Measurements from ENCODE around the gene GSTM4. TPM values are rescaled to one million over a fixed set of nuclear protein-coding genes. Genes with fewer than 3 reads are reported as not detected.
A peak's percentile ranks its signal among the peaks of the same experiment; 100 is the strongest.

GSTM4 gene
- total RNA-seq, 2 experiments from 2014 or later, result 18.1 to 20.6 TPM

GRCh38 chr1:109619576-109620400, 36.1 kb upstream of the GSTM4 start, which contains the start of the genes AMPD2 and GNAT2:
TSS of gene AMPD2 (plus strand) at chr1:109619837. CDS start at chr1:109621176, 1,339 bp downstream.
TSS of gene GNAT2 (minus strand) at chr1:109619616. CDS start at chr1:109612870, 6,746 bp downstream.
- ATAC-seq, result peak; percentile 40
- peak within 1 kb of the TSS; percentile 97 for H3K4me3 Mint-ChIP-seq
- H3K27ac Mint-ChIP-seq, result peak within 1 kb of the TSS; percentile 97
- no peaks in the 10 kb centered on the region for H3K9me3 Mint-ChIP-seq (ENCODE audit: low read depth)
- peaks cover 63% of the 10 kb centered on the region for H3K4me1 Mint-ChIP-seq
- POLR2A ChIA-PET, result interaction anchor here (1.3 to 2.3 kb wide), 4 partner anchors 20 to 110 kb away, joined by 3 to 13 read pairs (median 5); partner anchors contain the start of genes AMIGO1 and GNAI3
- no peaks in the 10 kb centered on the region for H3K27me3 Mint-ChIP-seq
- DNase-seq, result peak; percentile 88
- CTCF ChIA-PET, result interaction anchor here (0.6 to 3.4 kb wide), 11 partner anchors 8 to 718 kb away, joined by 3 to 27 read pairs (median 6); partner anchors contain the start of genes AHCYL1, CYB561D1 and GNAI3
- intact Hi-C loops (cut with DNase I, micrococcal nuclease), result loop anchor here (1.0 to 5.0 kb wide), 5 partner anchors 71 to 719 kb away; partner anchors contain the start of genes ATXN7L2 (in 1 of the 2), GNAI3 (in 1 of the 2) and RBM15 (in 1 of the 2)
- no peaks in the 10 kb centered on the region for H3K36me3 Mint-ChIP-seq (ENCODE audit: low read depth)

GRCh38 chr1:109620401-109620791, 35.5 kb upstream of the GSTM4 start:
- intact Hi-C loops (cut with DNase I, micrococcal nuclease), result loop anchor here (1.0 to 5.0 kb wide), 5 partner anchors 72 to 718 kb away; partner anchors contain the start of genes ATXN7L2 (in 1 of the 2), GNAI3 (in 1 of the 2) and RBM15 (in 1 of the 2)
- peaks cover 63% of the 10 kb centered on the region for H3K4me1 Mint-ChIP-seq
- H3K27me3 Mint-ChIP-seq, result no peaks in the 10 kb centered on the region
- ChIA-PET POLR2A (interaction anchor here (1.3 to 2.3 kb wide), 4 partner anchors 20 to 111 kb away, joined by 3 to 13 read pairs (median 5); partner anchors contain the start of genes AMIGO1 and GNAI3), CTCF (interaction anchor here (1.0 to 3.4 kb wide), 9 partner anchors 9 to 717 kb away, joined by 3 to 27 read pairs (median 7); partner anchors contain the start of genes AHCYL1, CYB561D1 and GNAI3)
- H3K4me3 Mint-ChIP-seq, result peak overlapping the region; percentile 97
- H3K36me3 Mint-ChIP-seq (ENCODE audit: low read depth), result peaks cover under 1% of the 10 kb centered on the region
- H3K9me3 Mint-ChIP-seq (ENCODE audit: low read depth), result no peaks in the 10 kb centered on the region
- peak overlapping the region; percentile 97 for H3K27ac Mint-ChIP-seq
- ATAC-seq (peak; percentile 5), DNase-seq (no peak)

- peak; percentile 99 for DNase-seq
- Mint-ChIP-seq H3K9me3 (ENCODE audit: low read depth) (no peaks in the 10 kb centered on the region), H3K4me1 (peaks cover 60% of the 10 kb centered on the region), H3K36me3 (ENCODE audit: low read depth) (peaks cover 3% of the 10 kb centered on the region), H3K4me3 (peak overlapping the region; percentile 97), H3K27ac (peak overlapping the region; percentile 97), H3K27me3 (no peaks in the 10 kb centered on the region)
- POLR2A ChIA-PET, result interaction anchor here (1.3 to 2.3 kb wide), 2 partner anchors 72 to 111 kb away, joined by 5 to 13 read pairs; partner anchors contain the start of genes AMIGO1 and GNAI3
- peak; percentile 86 for ATAC-seq
- CTCF ChIA-PET, result interaction anchor here (1.0 to 3.4 kb wide), 9 partner anchors 9 to 717 kb away, joined by 3 to 27 read pairs (median 7); partner anchors contain the start of genes AHCYL1, CYB561D1 and GNAI3
- intact Hi-C loops (cut with DNase I, micrococcal nuclease), result loop anchor here (1.0 to 5.0 kb wide), 9 partner anchors 35 to 718 kb away; partner anchors contain the start of genes GNAI3 (in 2 of the 2), AHCYL1 (in 1 of the 2), ATXN7L2 (in 1 of the 2) and GSTM4 (in 1 of the 2)
These were observed 35.0 kb upstream of the GSTM4 start for GRCh38 chr1:109620841-109621286.

GRCh38 chr1:109621379-109622136, 34.3 kb upstream of the GSTM4 start:
- peak overlapping the region; percentile 69 for H3K27ac Mint-ChIP-seq
- peaks cover 53% of the 10 kb centered on the region for H3K4me1 Mint-ChIP-seq
- ATAC-seq (no peak), DNase-seq (peak; percentile 56)
- CTCF ChIA-PET, result no interaction called here
- H3K9me3 Mint-ChIP-seq (ENCODE audit: low read depth), result no peaks in the 10 kb centered on the region
- H3K36me3 Mint-ChIP-seq (ENCODE audit: low read depth), result peaks cover 8% of the 10 kb centered on the region
- peak overlapping the region; percentile 97 for H3K4me3 Mint-ChIP-seq
- intact Hi-C loops (cut with DNase I, micrococcal nuclease), result loop anchor here (1.0 to 5.0 kb wide), 9 partner anchors 35 to 717 kb away; partner anchors contain the start of genes AHCYL1 (in 1 of the 2), ATXN7L2 (in 1 of the 2), GNAI3 (in 1 of the 2) and GSTM4 (in 1 of the 2)
- POLR2A ChIA-PET, result no interaction called here
- no peaks in the 10 kb centered on the region for H3K27me3 Mint-ChIP-seq

GRCh38 chr1:109622137-109622892, 33.6 kb upstream of the GSTM4 start:
- no peak for ATAC-seq
- peaks cover 46% of the 10 kb centered on the region for H3K4me1 Mint-ChIP-seq
- POLR2A ChIA-PET, result no interaction called here
- intact Hi-C loops (cut with DNase I, micrococcal nuclease), result loop anchor here in 1 of 2 experiments (5.0 kb wide), 1 partner anchor 140 kb away; the partner anchor contains the start of gene ATXN7L2
- H3K36me3 Mint-ChIP-seq (ENCODE audit: low read depth), result peaks cover 9% of the 10 kb centered on the region
- H3K9me3 Mint-ChIP-seq (ENCODE audit: low read depth), result no peaks in the 10 kb centered on the region
- no peak for DNase-seq
- H3K27ac Mint-ChIP-seq, result peak overlapping the region; percentile 69
- CTCF ChIA-PET, result interaction anchor here (1.5 to 2.4 kb wide), 2 partner anchors 14 to 139 kb away, joined by 4 to 14 read pairs; partner anchors contain the start of gene ATXN7L2
- no peaks in the 10 kb centered on the region for H3K27me3 Mint-ChIP-seq
- H3K4me3 Mint-ChIP-seq, result peak overlapping the region; percentile 97

- H3K27me3 Mint-ChIP-seq, result no peaks in the 10 kb centered on the region
- intact Hi-C loops (cut with DNase I, micrococcal nuclease), result loop anchor here in 1 of 2 experiments (5.0 kb wide), 1 partner anchor 141 kb away; the partner anchor contains the start of gene ATXN7L2
- peak overlapping the region; percentile 72 for H3K27ac Mint-ChIP-seq
- CTCF ChIA-PET, result interaction anchor here (1.5 to 2.4 kb wide), 2 partner anchors 14 to 139 kb away, joined by 4 to 14 read pairs; partner anchors contain the start of gene ATXN7L2
- H3K4me1 Mint-ChIP-seq, result peaks cover 41% of the 10 kb centered on the region
- peaks cover 15% of the 10 kb centered on the region for H3K36me3 Mint-ChIP-seq (ENCODE audit: low read depth)
- no peak for DNase-seq
- no peak for ATAC-seq
- POLR2A ChIA-PET, result no interaction called here
- H3K9me3 Mint-ChIP-seq (ENCODE audit: low read depth), result no peaks in the 10 kb centered on the region
- peak overlapping the region; percentile 97 for H3K4me3 Mint-ChIP-seq
These were observed 33.0 kb upstream of the GSTM4 start for GRCh38 chr1:109622895-109623294.

- ATAC-seq (no peak), DNase-seq (no peak)
- no peaks in the 10 kb centered on the region for H3K27me3 Mint-ChIP-seq
- intact Hi-C loops (cut with DNase I, micrococcal nuclease), result loop anchor here in 1 of 2 experiments (5.0 kb wide), 1 partner anchor 141 kb away; the partner anchor contains the start of gene ATXN7L2
- ChIA-PET CTCF (interaction anchor here (0.6 to 2.4 kb wide), 8 partner anchors 13 to 140 kb away, joined by 3 to 14 read pairs (median 4); partner anchors contain the start of genes ATXN7L2 and GSTM1), POLR2A (no interaction called here)
- H3K27ac Mint-ChIP-seq, result peak overlapping the region; percentile 72
- no peaks in the 10 kb centered on the region for H3K9me3 Mint-ChIP-seq (ENCODE audit: low read depth)
- peaks cover 41% of the 10 kb centered on the region for H3K4me1 Mint-ChIP-seq
- H3K36me3 Mint-ChIP-seq (ENCODE audit: low read depth), result peaks cover 20% of the 10 kb centered on the region
- peak overlapping the region; percentile 24 for H3K4me3 Mint-ChIP-seq
These were observed 32.2 kb upstream of the GSTM4 start for GRCh38 chr1:109623601-109624161.

- ChIA-PET CTCF (interaction anchor here (1.1 to 2.4 kb wide), 6 partner anchors 12 to 78 kb away, joined by 3 to 14 read pairs (median 5); no protein-coding TSS in a partner anchor), POLR2A (no interaction called here)
- no peaks in the 10 kb centered on the region for H3K27me3 Mint-ChIP-seq
- intact Hi-C loops (cut with DNase I, micrococcal nuclease), result loop anchor here in 1 of 2 experiments (5.0 kb wide), 1 partner anchor 142 kb away; the partner anchor contains the start of gene ATXN7L2
- H3K36me3 Mint-ChIP-seq (ENCODE audit: low read depth), result peaks cover 25% of the 10 kb centered on the region
- peak overlapping the region; percentile 58 for H3K27ac Mint-ChIP-seq
- ATAC-seq, result no peak
- peak overlapping the region; percentile 24 for H3K4me3 Mint-ChIP-seq
- DNase-seq, result no peak
- peaks cover 34% of the 10 kb centered on the region for H3K4me1 Mint-ChIP-seq
- H3K9me3 Mint-ChIP-seq (ENCODE audit: low read depth), result no peaks in the 10 kb centered on the region
These were observed 31.5 kb upstream of the GSTM4 start for GRCh38 chr1:109624201-109625010.

- peaks cover 32% of the 10 kb centered on the region for H3K36me3 Mint-ChIP-seq (ENCODE audit: low read depth)
- CTCF ChIA-PET, result interaction anchor here (1.1 to 2.4 kb wide), 5 partner anchors 11 to 92 kb away, joined by 3 to 14 read pairs (median 5); no protein-coding TSS in a partner anchor
- no peaks in the 10 kb centered on the region for H3K9me3 Mint-ChIP-seq (ENCODE audit: low read depth)
- POLR2A ChIA-PET, result interaction anchor here (1.6 kb wide), 1 partner anchor 79 kb away, joined by 4 read pairs; no protein-coding TSS in a partner anchor
- H3K27me3 Mint-ChIP-seq, result no peaks in the 10 kb centered on the region
- DNase-seq, result no peak
- peaks cover 34% of the 10 kb centered on the region for H3K4me1 Mint-ChIP-seq
- H3K4me3 Mint-ChIP-seq, result no peak overlapping the region
- ATAC-seq, result no peak
- no peak overlapping the region for H3K27ac Mint-ChIP-seq
- intact Hi-C loops (cut with DNase I, micrococcal nuclease), result no loop called here
These were observed 30.7 kb upstream of the GSTM4 start for GRCh38 chr1:109625176-109625575.
